ENCODE measurements around the gene USP2. TPM values are rescaled to one million over a fixed set of nuclear protein-coding genes. Genes with fewer than 3 reads are reported as not detected.

USP2 gene
- total RNA-seq, 1 donor from 2014 or later = 5.1 TPM

- ATAC-seq (no peak), DNase-seq (peak; percentile 43)
- Histone ChIP-seq H3K27me3 (ENCODE audit: low read depth) (peaks cover 13% of the 10 kb centered on the region), H3K9me3 (no peaks in the 10 kb centered on the region), H3K36me3 (peaks cover 8% of the 10 kb centered on the region), H3K4me1 (peaks cover 47% of the 10 kb centered on the region), H3K4me3 (peak overlapping the region; percentile 68), H3K27ac (peak overlapping the region; percentile 89)
- TF ChIP-seq CTCF (IDR thresholded peaks at IDR 0.05) = no peak
- intact Hi-C loops (cut with DNase I) = no loop called here
Measured at GRCh38 chr11:119341222-119342022, 40.1 kb downstream of the USP2 start.

GRCh38 chr11:119340335-119341221 lies 40.9 kb downstream of the USP2 start, which contains the start of gene C1QTNF5:
Gene C1QTNF5 (minus strand): TSS chr11:119340883. CDS start chr11:119340397, 486 bp downstream.
- intact Hi-C loops (cut with DNase I) = no loop called here
- no peak for TF ChIP-seq CTCF (IDR thresholded peaks at IDR 0.05)
- Histone ChIP-seq H3K36me3 (peaks cover 13% of the 10 kb centered on the region), H3K27me3 (ENCODE audit: low read depth) (peaks cover 13% of the 10 kb centered on the region), H3K4me3 (peak within 1 kb of the TSS; percentile 68), H3K9me3 (no peaks in the 10 kb centered on the region), H3K27ac (peak within 1 kb of the TSS; percentile 89), H3K4me1 (peaks cover 51% of the 10 kb centered on the region)
- peak; percentile 52 to 60 for ATAC-seq
- DNase-seq = peak; percentile 77

GRCh38 chr11:119339589-119340334 lies 41.7 kb downstream of the USP2 start:
- peak; percentile 86 for TF ChIP-seq CTCF (IDR thresholded peaks at IDR 0.05)
- peaks cover 13% of the 10 kb centered on the region for H3K36me3 ChIP-seq
- DNase-seq (peak; percentile 81), ATAC-seq (peak; percentile 72)
- H3K4me3 ChIP-seq = peak overlapping the region; percentile 68
- peaks cover 13% of the 10 kb centered on the region for H3K27me3 ChIP-seq (ENCODE audit: low read depth)
- H3K4me1 ChIP-seq = peaks cover 59% of the 10 kb centered on the region
- H3K9me3 ChIP-seq = no peaks in the 10 kb centered on the region
- intact Hi-C loops (cut with DNase I) = no loop called here
- peak overlapping the region; percentile 89 for H3K27ac ChIP-seq

- H3K4me3 ChIP-seq = peak overlapping the region; percentile 68
- DNase-seq = peak; percentile 35
- H3K9me3 ChIP-seq = no peaks in the 10 kb centered on the region
- no peak for ATAC-seq
- TF ChIP-seq CTCF (IDR thresholded peaks at IDR 0.05) = no peak
- H3K36me3 ChIP-seq = peaks cover 13% of the 10 kb centered on the region
- intact Hi-C loops (cut with DNase I) = no loop called here
- peak overlapping the region; percentile 89 for H3K27ac ChIP-seq
- peaks cover 13% of the 10 kb centered on the region for H3K27me3 ChIP-seq (ENCODE audit: low read depth)
- H3K4me1 ChIP-seq = peaks cover 60% of the 10 kb centered on the region
Measured at GRCh38 chr11:119338965-119339588, 42.4 kb downstream of the USP2 start.
